MCF 10A (cell line): Measurements from ENCODE around the gene INTS11. TPM values are rescaled to one million over a fixed set of nuclear protein-coding genes. Genes with fewer than 3 reads are reported as not detected.

Source experiments
- BruUV-seq: library from RNA; stranded (reverse); fragments of 400-500 nt; replicated peaks from 2 replicates; lab custom pipeline; 2021; lab: Mats Ljungman, UMichigan
- CTCF ChIA-PET: fragments of 300-600 bp; sonication (Branson Sonifier 250); formaldehyde crosslinking; extraction: SDS; loops from one replicate; lab custom pipeline; 2021; ENCODE audit warnings: antibody characterized with exemption, inconsistent platforms; lab: Yijun Ruan, JAX
- POLR2A ChIA-PET: fragments of 300-600, 350-650 bp; sonication (Branson Sonifier 250); formaldehyde crosslinking; extraction: SDS; loops from one replicate; lab custom pipeline; 2020; ENCODE audit warnings: antibody characterized with exemption, inconsistent platforms; lab: Yijun Ruan, JAX
- DNase-seq: peaks from one replicate; pipeline ENCODE4 v3.0.0-alpha.2; 2018; ENCODE audit not compliant: unreplicated experiment
- H3K27ac Mint-ChIP-seq: one replicate; pipeline ENCODE4 v1.8.0; 2022; ENCODE audit warnings: mild to moderate bottlenecking, low read depth, mixed read lengths; ENCODE audit not compliant: unreplicated experiment
- H3K27me3 Mint-ChIP-seq: one replicate; pipeline ENCODE4 v1.8.0; 2022; ENCODE audit warnings: mixed read lengths; ENCODE audit not compliant: insufficient read depth, unreplicated experiment
- H3K36me3 Mint-ChIP-seq: one replicate; pipeline ENCODE4 v1.8.0; 2022; ENCODE audit warnings: mild to moderate bottlenecking, moderate library complexity, mixed read lengths; ENCODE audit not compliant: insufficient read depth, unreplicated experiment
- H3K4me1 Mint-ChIP-seq: one replicate; pipeline ENCODE4 v1.8.0; 2022; ENCODE audit warnings: mixed read lengths; ENCODE audit not compliant: insufficient read depth, unreplicated experiment
- H3K4me3 Mint-ChIP-seq: one replicate; pipeline ENCODE4 v1.8.0; 2022; ENCODE audit warnings: mild to moderate bottlenecking, moderate library complexity, mixed read lengths; ENCODE audit not compliant: unreplicated experiment
- H3K9me3 Mint-ChIP-seq: one replicate; pipeline ENCODE4 v1.8.0; 2022; ENCODE audit warnings: mixed read lengths; ENCODE audit not compliant: unreplicated experiment
- CTCF ChIP-seq: fragments of 200-600 bp; IDR thresholded peaks from one replicate; pipeline ENCODE4 v1.8.0; 2022; ENCODE audit warnings: antibody characterized with exemption, mild to moderate bottlenecking; ENCODE audit not compliant: unreplicated experiment
- intact Hi-C: fragments of 100-400 bp; cut with micrococcal nuclease; formaldehyde crosslinking; loops from 2 replicates; pipeline ENCODE4 v1.14.1; 2022
- total RNA-seq: library from RNA; stranded (reverse); gene quantifications from 2 replicates; pipeline ENCODE4 v1.2.3, GENCODE V29; 2022

INTS11 gene
- total RNA-seq, 1 experiment from 2014 or later, result 122 TPM

- Mint-ChIP-seq H3K4me3 (peak overlapping the region; percentile 70), H3K27ac (peak overlapping the region; percentile 85), H3K36me3 (peaks cover 23% of the 10 kb centered on the region), H3K9me3 (no peaks in the 10 kb centered on the region), H3K27me3 (no peaks in the 10 kb centered on the region), H3K4me1 (peaks cover 20% of the 10 kb centered on the region)
- ChIA-PET POLR2A (interaction anchor here (0.5 to 2.3 kb wide), 11 partner anchors 8 to 367 kb away, joined by 3 to 21 read pairs (median 4); partner anchors contain the start of genes AURKAIP1, CCNL2 and NOC2L), CTCF (interaction anchor here (0.6 to 1.0 kb wide), 6 partner anchors 9 to 262 kb away, joined by 3 to 6 read pairs (median 4); partner anchors contain the start of gene AURKAIP1)
- DNase-seq, result no peak
- no peak for TF ChIP-seq CTCF
- intact Hi-C loops, result no loop called here
- no TSS peak for BruUV-seq
These were observed 1.0 kb upstream of the INTS11 start for GRCh38 chr1:1325288-1326074.

GRCh38 chr1:1324084-1324523, 356 bp downstream of the INTS11 start:
- H3K36me3 Mint-ChIP-seq, result peaks cover 17% of the 10 kb centered on the region
- BruUV-seq, result no TSS peak
- intact Hi-C loops, result no loop called here
- H3K4me3 Mint-ChIP-seq, result peak overlapping the region; percentile 70
- peaks cover 20% of the 10 kb centered on the region for H3K4me1 Mint-ChIP-seq
- ChIA-PET POLR2A (interaction anchor here (1.0 to 1.4 kb wide), 2 partner anchors 15 to 51 kb away, joined by 3 to 5 read pairs; partner anchors contain the start of gene AURKAIP1), CTCF (interaction anchor here (0.5 kb wide), 1 partner anchor 85 kb away, joined by 3 read pairs; no protein-coding TSS in a partner anchor)
- peak overlapping the region; percentile 85 for H3K27ac Mint-ChIP-seq
- no peaks in the 10 kb centered on the region for H3K9me3 Mint-ChIP-seq
- no peak for TF ChIP-seq CTCF
- no peak for DNase-seq
- no peaks in the 10 kb centered on the region for H3K27me3 Mint-ChIP-seq

GRCh38 chr1:1322952-1323351, 1.5 kb downstream of the INTS11 start:
- H3K4me1 Mint-ChIP-seq, result peaks cover 20% of the 10 kb centered on the region
- BruUV-seq, result no TSS peak
- H3K36me3 Mint-ChIP-seq, result peaks cover 27% of the 10 kb centered on the region

More at GRCh38 chr1:1322952-1323351, 1.5 kb downstream of the INTS11 start:
- TF ChIP-seq CTCF, result no peak
- no peak for DNase-seq
- H3K27ac Mint-ChIP-seq, result peak overlapping the region; percentile 76
- intact Hi-C loops, result no loop called here
- no peaks in the 10 kb centered on the region for H3K9me3 Mint-ChIP-seq
- no peaks in the 10 kb centered on the region for H3K27me3 Mint-ChIP-seq
- POLR2A ChIA-PET, result interaction anchor here (0.6 to 1.4 kb wide), 5 partner anchors 11 to 272 kb away, joined by 3 to 5 read pairs (median 3); partner anchors contain the start of gene AURKAIP1
- CTCF ChIA-PET, result interaction anchor here (0.6 kb wide), 1 partner anchor 17 kb away, joined by 3 read pairs; no protein-coding TSS in a partner anchor
- H3K4me3 Mint-ChIP-seq, result peak overlapping the region; percentile 70
